H1 (cell line): ENCODE data around the gene AFF2. TPM values are rescaled to one million over a fixed set of nuclear protein-coding genes. Genes with fewer than 3 reads are reported as not detected.

Experiments used
- CTCF ChIA-PET: fragments of 300-600 bp; sonication (Branson Sonifier 250); formaldehyde crosslinking; loops from one replicate; lab custom pipeline; 2021; ENCODE audit not compliant: partially characterized antibody; lab: Charles Lee
- POLR2A ChIA-PET: fragments of 300-600 bp; sonication (Branson Sonifier 250); formaldehyde crosslinking; loops from one replicate; lab custom pipeline; 2021; ENCODE audit warnings: inconsistent platforms; ENCODE audit not compliant: partially characterized antibody; lab: Charles Lee
- DNase-seq, 2 experiments: peaks; one replicate each; pipeline versions ENCODE4 v3.0.0 to v3.0.0-alpha.2; 2010 to 2022; ENCODE audit warnings: low spot score in 2 of 2, low read depth in 1 of 2, mixed read lengths in 1 of 2
- FAIRE-seq: peaks from 2 replicates; lab custom pipeline; 2011; peaks lifted over from hg19 to GRCh38; lab: Jason Lieb, UNC
- H2AFZ ChIP-seq: 2 replicates; pipeline ENCODE4 v1.8.1; 2012; ENCODE audit warnings: low read length, inconsistent platforms
- H2AK5ac ChIP-seq: 2 replicates; pipeline ENCODE4 v1.6.1; 2013; ENCODE audit warnings: low read depth, low read length
- H2BK120ac ChIP-seq: replicated peaks from 2 replicates; pipeline ENCODE3; 2013; ENCODE audit warnings: low read depth, low read length, inconsistent platforms
- H2BK12ac ChIP-seq: 2 replicates; pipeline ENCODE4 v1.6.1; 2013; ENCODE audit warnings: low read depth, low read length
- H2BK15ac ChIP-seq: 2 replicates; pipeline ENCODE4 v1.6.1; 2013; ENCODE audit warnings: low read length
- H2BK20ac ChIP-seq: 2 replicates; pipeline ENCODE4 v1.6.1; 2013; ENCODE audit warnings: low read length
- H2BK5ac ChIP-seq: 2 replicates; pipeline ENCODE4 v1.6.1; 2013; ENCODE audit warnings: low read depth, low read length
- H3K14ac ChIP-seq: 2 replicates; pipeline ENCODE4 v1.6.1; 2013; ENCODE audit warnings: inconsistent platforms; ENCODE audit not compliant: insufficient read length
- H3K18ac ChIP-seq: 2 replicates; pipeline ENCODE4 v1.6.1; 2013; ENCODE audit warnings: low read length; ENCODE audit errors: extremely low read depth
- H3K23ac ChIP-seq: 2 replicates; pipeline ENCODE4 v1.6.1; 2013; ENCODE audit warnings: inconsistent platforms; ENCODE audit not compliant: insufficient read length
- H3K23me2 ChIP-seq: 2 replicates; pipeline ENCODE4 v1.6.1; 2013; ENCODE audit warnings: low read depth, low read length
- H3K27ac ChIP-seq: 2 replicates; pipeline ENCODE4 v1.6.1; 2011; ENCODE audit warnings: low read depth, low read length, inconsistent platforms
- H3K27me3 ChIP-seq, 4 experiments: replicated peaks in 1 of 4; 1 replicate in 1 of 4; 2 replicates in 3 of 4; pipeline versions ENCODE4 v1.6.1 to v1.8.1; 2011 to 2013; ENCODE audit warnings: low read length in 3 of 4, mild to moderate bottlenecking in 3 of 4, inconsistent platforms in 2 of 4, mixed read lengths in 2 of 4, moderate library complexity in 1 of 4; ENCODE audit not compliant: control insufficient read depth in 3 of 4, insufficient read depth in 3 of 4; ENCODE audit errors: extremely low read depth in 1 of 4
- H3K36me3 ChIP-seq, 4 experiments: 2 replicates each; pipeline versions ENCODE4 v1.6.1 to v1.8.1; 2011 to 2013; ENCODE audit warnings: mild to moderate bottlenecking in 4 of 4, low read length in 3 of 4, moderate library complexity in 2 of 4, control low read depth in 1 of 4, inconsistent platforms in 1 of 4; ENCODE audit not compliant: insufficient read depth in 4 of 4, control insufficient read depth in 2 of 4
- H3K4ac ChIP-seq: replicated peaks from 2 replicates; pipeline ENCODE3; 2013; ENCODE audit warnings: low read length, low read depth, mixed read lengths, inconsistent platforms; ENCODE audit not compliant: insufficient read length
- H3K4me1 ChIP-seq, 4 experiments: replicated peaks in 1 of 4; 1 replicate in 1 of 4; 2 replicates in 3 of 4; pipeline versions ENCODE4 v1.6.1 to v1.8.1; 2011 to 2013; ENCODE audit warnings: low read length in 3 of 4, inconsistent platforms in 2 of 4, mixed read lengths in 1 of 4; ENCODE audit not compliant: insufficient read depth in 4 of 4, control insufficient read depth in 3 of 4
- H3K4me2 ChIP-seq, 2 experiments: 2 replicates each; pipeline versions ENCODE4 v1.6.1 to v1.8.1; 2011 to 2013; ENCODE audit warnings: low read depth in 2 of 2, low read length in 2 of 2, control low read depth in 1 of 2, inconsistent platforms in 1 of 2, mild to moderate bottlenecking in 1 of 2; ENCODE audit not compliant: insufficient read depth in 1 of 2
- H3K4me3 ChIP-seq, 4 experiments: fragments of 200-600, 300-600 bp in 1 of 4; sonication (generic), shearing (Covaris generic), sonication (Bioruptor Twin) in 1 of 4; 2 replicates each; pipeline versions ENCODE4 v1.5.1 to v1.8.1; 2011 to 2016; ENCODE audit warnings: low read length in 4 of 4, low read depth in 3 of 4, control low read depth in 2 of 4, inconsistent platforms in 2 of 4, mild to moderate bottlenecking in 2 of 4, mixed read lengths in 1 of 4, moderate library complexity in 1 of 4; ENCODE audit not compliant: insufficient read depth in 2 of 4; ENCODE audit errors: extremely low read depth in 1 of 4
- H3K56ac ChIP-seq: replicated peaks from 2 replicates; pipeline ENCODE3; 2013; ENCODE audit warnings: low read depth, mild to moderate bottlenecking, mixed read lengths, low read length, inconsistent platforms; ENCODE audit not compliant: insufficient read length
- H3K79me1 ChIP-seq: 2 replicates; pipeline ENCODE4 v1.6.1; 2013; ENCODE audit warnings: low read depth, low read length, control low read depth
- H3K79me2 ChIP-seq, 2 experiments: 2 replicates each; pipeline versions ENCODE4 v1.6.1 to v1.8.1; 2012 to 2013; ENCODE audit warnings: low read length in 2 of 2, mild to moderate bottlenecking in 2 of 2, inconsistent platforms in 1 of 2; ENCODE audit not compliant: insufficient read depth in 2 of 2, control insufficient read depth in 1 of 2
- H3K9ac ChIP-seq, 4 experiments: replicated peaks in 1 of 4; 1 replicate in 1 of 4; 2 replicates in 3 of 4; pipeline versions ENCODE4 v1.6.1 to v1.8.1; 2011 to 2013; ENCODE audit warnings: low read depth in 3 of 4, low read length in 3 of 4, control low read depth in 2 of 4, mild to moderate bottlenecking in 2 of 4, moderate library complexity in 2 of 4, inconsistent platforms in 1 of 4; ENCODE audit errors: extremely low read depth in 1 of 4
- H3K9me3 ChIP-seq, 2 experiments: 2 replicates each; pipeline versions ENCODE4 v1.6.1 to v1.8.1; 2012 to 2013; ENCODE audit warnings: mild to moderate bottlenecking in 2 of 2, moderate library complexity in 2 of 2, control low read depth in 1 of 2, inconsistent platforms in 1 of 2, low read depth in 1 of 2, low read length in 1 of 2, mixed read lengths in 1 of 2; ENCODE audit not compliant: insufficient read depth in 2 of 2
- H4K20me1 ChIP-seq, 2 experiments: replicated peaks in 1 of 2; 2 replicates each; pipeline versions ENCODE3 to v1.8.1; 2011 to 2013; ENCODE audit warnings: inconsistent platforms in 2 of 2, low read length in 2 of 2, mild to moderate bottlenecking in 1 of 2; ENCODE audit not compliant: insufficient read depth in 2 of 2, control insufficient read depth in 1 of 2
- H4K5ac ChIP-seq: 2 replicates; pipeline ENCODE4 v1.6.1; 2013; ENCODE audit warnings: low read length, low read depth, mixed read lengths, inconsistent platforms; ENCODE audit not compliant: insufficient read length
- H4K8ac ChIP-seq: 2 replicates; pipeline ENCODE4 v1.8.0; 2013; ENCODE audit warnings: mild to moderate bottlenecking, moderate library complexity, low read length, inconsistent platforms; ENCODE audit not compliant: insufficient read depth; ENCODE audit errors: extremely low read depth
- H4K91ac ChIP-seq: replicated peaks from 2 replicates; pipeline ENCODE3; 2013; ENCODE audit warnings: low read length, mixed read lengths, inconsistent platforms; ENCODE audit not compliant: insufficient read length
- ASH2L ChIP-seq: fragments of 200-600, 300-600 bp; sonication (generic); IDR thresholded peaks from one replicate; pipeline ENCODE4 v1.7.1; 2017; ENCODE audit warnings: low read length
- CBX8 ChIP-seq: fragments of 300-800, 300-1000 bp; sonication (generic); IDR thresholded peaks from 2 replicates; pipeline ENCODE4 v1.7.1; 2016; ENCODE audit warnings: low read depth, low read length, borderline replicate concordance
- CEBPB ChIP-seq: IDR thresholded peaks from 2 replicates; pipeline ENCODE4 v1.6.1; 2012; ENCODE audit warnings: low read depth, low read length
- CHD2 ChIP-seq: IDR thresholded peaks from 2 replicates; pipeline ENCODE4 v1.6.1; 2012; ENCODE audit warnings: low read length, improper control_type of control experiment
- CTBP2 ChIP-seq: IDR thresholded peaks from 2 replicates; pipeline ENCODE4 v1.7.0; 2011; ENCODE audit warnings: borderline replicate concordance, mild to moderate bottlenecking, moderate library complexity, mixed read lengths, low read length; ENCODE audit not compliant: insufficient read depth, insufficient read length
- EP300 ChIP-seq, 2 experiments: IDR thresholded peaks; 1 replicate in 1 of 2; 2 replicates in 1 of 2; pipeline ENCODE4 v1.6.1; 2011 to 2012; ENCODE audit warnings: low read depth in 2 of 2, low read length in 2 of 2, mild to moderate bottlenecking in 2 of 2, borderline replicate concordance in 1 of 2, inconsistent platforms in 1 of 2, moderate library complexity in 1 of 2
- EZH2 ChIP-seq: fragments of 200-600 bp; sonication (generic); IDR thresholded peaks from 2 replicates; pipeline ENCODE4 v1.7.1; 2012; ENCODE audit warnings: low read depth, mild to moderate bottlenecking, moderate library complexity, low read length, inconsistent platforms; ENCODE audit not compliant: severe bottlenecking
- JUN ChIP-seq: IDR thresholded peaks from 2 replicates; pipeline ENCODE4 v1.6.1; 2011; ENCODE audit warnings: low read depth, mild to moderate bottlenecking, improper control_type of control experiment, low read length
- KDM1A ChIP-seq: fragments of 200-600, 300-600 bp; sonication (generic); IDR thresholded peaks from 2 replicates; pipeline ENCODE4 v1.7.1; 2016; ENCODE audit warnings: mild to moderate bottlenecking, low read length, borderline replicate concordance
- POLR2A ChIP-seq, 2 experiments: IDR thresholded peaks; 1 replicate in 1 of 2; 2 replicates in 1 of 2; pipeline ENCODE4 v1.6.1; 2011; ENCODE audit warnings: low read depth in 2 of 2, low read length in 2 of 2, mild to moderate bottlenecking in 2 of 2; ENCODE audit errors: control extremely low read depth in 1 of 2
- SIN3A ChIP-seq, 2 experiments: IDR thresholded peaks in 1 of 2; conservative IDR thresholded peaks in 1 of 2; 2 replicates each; pipeline ENCODE4 v1.6.1; 2011 to 2012; ENCODE audit warnings: low read length in 2 of 2, improper control_type of control experiment in 1 of 2, low read depth in 1 of 2, mild to moderate bottlenecking in 1 of 2
- SIRT6 ChIP-seq: IDR thresholded peaks from one replicate; pipeline ENCODE4 v1.7.1; 2012; ENCODE audit warnings: low read length, inconsistent platforms
- SIX5 ChIP-seq: IDR thresholded peaks from 2 replicates; pipeline ENCODE4 v1.6.1; 2011; ENCODE audit warnings: mild to moderate bottlenecking, low read depth, low read length
- SP2 ChIP-seq: IDR thresholded peaks from 2 replicates; pipeline ENCODE4 v1.6.1; 2012; ENCODE audit warnings: mild to moderate bottlenecking, low read length, inconsistent platforms
- TBP ChIP-seq: IDR thresholded peaks from 2 replicates; pipeline ENCODE4 v1.6.1; 2011; ENCODE audit warnings: low read depth, low read length, improper control_type of control experiment
- WGBS, 2 experiments: shearing (Covaris generic) in 1 of 2; methylation state at CpG; one replicate each; pipeline versions ENCODE4 v1.1.6 to v1.1.7; 2013 to 2015; ENCODE audit warnings: low lambda C conversion rate in 2 of 2, mixed read lengths in 2 of 2, inconsistent platforms in 1 of 2, low coverage in 1 of 2, missing lambda C conversion rate in 1 of 2; ENCODE audit not compliant: insufficient replicate concordance in 2 of 2, insufficient coverage in 1 of 2, insufficient read length in 1 of 2; ENCODE audit errors: extremely low coverage in 1 of 2, missing lambda C conversion rate in 1 of 2; 5-methylcytosine and 5-hydroxymethylcytosine counted together
- polyA plus RNA-seq, 7 experiments: library from polyadenylated mRNA; depleted of rRNA in 3 of 7; stranded (reverse) in 5 of 7; unstranded in 2 of 7; fragments of >200 nt in 5 of 7; fragments of 200-250 nt in 2 of 7; gene quantifications; 1 replicate in 5 of 7; 2 replicates in 1 of 7; 4 replicates in 1 of 7; pipeline versions ENCODE4 v1.2.1 to v1.2.3, GENCODE V29; 2011 to 2013; ENCODE audit warnings: missing spikeins in 2 of 7, mixed read lengths in 2 of 7
- total RNA-seq: library from RNA; stranded (reverse); fragmentation: NEBNext Ultra II Directional; extraction: Animal tissue kit (Norgen Biotek cat#: 25700); gene quantifications from 2 replicates; pipeline ENCODE4 v1.2.1, GENCODE V29; 2021

AFF2 gene
- total and polyA plus RNA-seq, 2 of the 8 experiments (the other 6 are each of a cell fraction or from before 2014, with no cell fraction given): 2.0 to 7.3 TPM

DNA sequence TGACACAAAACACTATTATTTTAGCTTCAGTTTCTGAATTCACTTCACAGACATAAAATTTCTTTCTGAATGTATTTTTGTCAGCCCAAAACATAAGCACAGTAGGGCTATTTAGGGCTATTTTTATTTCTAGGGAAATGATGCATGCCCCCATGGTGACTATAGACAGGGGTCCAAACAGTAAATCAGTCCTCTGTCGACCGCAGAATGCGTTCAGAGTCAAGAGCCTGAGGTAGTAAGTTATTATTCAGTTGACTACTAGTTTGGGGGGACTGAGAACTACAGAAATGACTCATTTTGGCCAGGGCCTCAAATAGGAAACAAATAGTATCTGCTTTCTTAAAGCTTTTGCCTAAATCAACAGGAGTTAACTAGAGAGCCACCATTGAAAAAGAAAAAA is 414.4 kb downstream of the AFF2 start:
- Histone ChIP-seq H2BK15ac (no peak overlapping the region), H3K36me3 (no peaks in the 10 kb centered on the region), H3K56ac (no peak overlapping the region), H2BK20ac (no peak overlapping the region), H4K5ac (no peak overlapping the region), H3K27ac (no peak overlapping the region), H3K4me3 (no peak overlapping the region), H2BK5ac (no peak overlapping the region), H3K4me1 (no peaks in the 10 kb centered on the region), H3K4ac (no peak overlapping the region), H3K27me3 (no peaks in the 10 kb centered on the region), H4K20me1 (no peaks in the 10 kb centered on the region), H3K4me2 (no peak overlapping the region), H2BK120ac (no peak overlapping the region), H2AK5ac (no peak overlapping the region), H3K9ac (no peak overlapping the region), H3K18ac (no peak overlapping the region), H3K79me2 (no peaks in the 10 kb centered on the region), H3K14ac (no peak overlapping the region), H3K23ac (no peak overlapping the region), H3K23me2 (no peaks in the 10 kb centered on the region), H4K91ac (no peak overlapping the region), H4K8ac (no peak overlapping the region), H2BK12ac (no peak overlapping the region), H2AFZ (no peak overlapping the region), H3K79me1 (no peaks in the 10 kb centered on the region), H3K9me3 (no peaks in the 10 kb centered on the region)
- ChIA-PET POLR2A (no interaction called here), CTCF (interaction anchor here (2.1 kb wide), 1 partner anchor 11 kb away, joined by 4 read pairs; no protein-coding TSS in a partner anchor)
- no peak for DNase-seq
- 92% methylated on average over 3 of the region's 3 CpGs; no CpG with 5 or more reads in 1 of the 2 experiments for WGBS, 2 experiments
- no peak for FAIRE-seq
- no peak for TF ChIP-seq TBP
- no peak for TF ChIP-seq JUN
- no peak for TF ChIP-seq ASH2L
- TF ChIP-seq CBX8: no peak
- TF ChIP-seq EZH2: no peak
- TF ChIP-seq EP300 (IDR thresholded peaks at IDR 0.05; ENCODE audit: borderline replicate concordance in 1 of 2, low read depth in 2 of 2, low read length in 2 of 2): no peak
- no peak for TF ChIP-seq SP2
- TF ChIP-seq CEBPB: no peak
- TF ChIP-seq CHD2: no peak
- no peak for TF ChIP-seq SIRT6
- TF ChIP-seq KDM1A: no peak
- TF ChIP-seq POLR2A (IDR thresholded peaks at IDR 0.05; ENCODE audit: control extremely low read depth in 1 of 2, low read depth in 2 of 2, low read length in 2 of 2): no peak
- TF ChIP-seq SIN3A (conservative IDR thresholded peaks at IDR 0.05 in 1 of 2, IDR thresholded peaks at IDR 0.05 in 1 of 2; ENCODE audit: low read depth in 1 of 2, low read length in 2 of 2): no peak
- no peak for TF ChIP-seq SIX5
- TF ChIP-seq CTBP2: no peak
